Vagina (tissue), 2 donors: ENCODE data around the gene ZDHHC1.

ENCODE experiments used
- POLR2A ChIP-seq, 2 donors: fragments of 450-650 bp; IDR thresholded peaks; one replicate each; pipeline ENCODE4 v1.6.1; 2017; ENCODE audit warnings: antibody characterized with exemption in 2 of 2, mild to moderate bottlenecking in 2 of 2, moderate library complexity in 2 of 2
- TF ChIP-seq, protein P1 (sequence below), 3 experiments: fragments of 450-650 bp in 2 of 3; fragments of 200-600 bp in 1 of 3; sonication (generic) in 1 of 3; IDR thresholded peaks; one replicate each; pipeline ENCODE4 v1.5.1; 2017 to 2019; ENCODE audit warnings: antibody characterized with exemption in 3 of 3, mild to moderate bottlenecking in 2 of 3, moderate library complexity in 2 of 3

GRCh38 chr16:67445441-67445912 lies 29.2 kb upstream of the ZDHHC1 start:
- TF ChIP-seq POLR2A (IDR thresholded peaks at IDR 0.05), result no peak
- TF ChIP-seq, protein P1, sequence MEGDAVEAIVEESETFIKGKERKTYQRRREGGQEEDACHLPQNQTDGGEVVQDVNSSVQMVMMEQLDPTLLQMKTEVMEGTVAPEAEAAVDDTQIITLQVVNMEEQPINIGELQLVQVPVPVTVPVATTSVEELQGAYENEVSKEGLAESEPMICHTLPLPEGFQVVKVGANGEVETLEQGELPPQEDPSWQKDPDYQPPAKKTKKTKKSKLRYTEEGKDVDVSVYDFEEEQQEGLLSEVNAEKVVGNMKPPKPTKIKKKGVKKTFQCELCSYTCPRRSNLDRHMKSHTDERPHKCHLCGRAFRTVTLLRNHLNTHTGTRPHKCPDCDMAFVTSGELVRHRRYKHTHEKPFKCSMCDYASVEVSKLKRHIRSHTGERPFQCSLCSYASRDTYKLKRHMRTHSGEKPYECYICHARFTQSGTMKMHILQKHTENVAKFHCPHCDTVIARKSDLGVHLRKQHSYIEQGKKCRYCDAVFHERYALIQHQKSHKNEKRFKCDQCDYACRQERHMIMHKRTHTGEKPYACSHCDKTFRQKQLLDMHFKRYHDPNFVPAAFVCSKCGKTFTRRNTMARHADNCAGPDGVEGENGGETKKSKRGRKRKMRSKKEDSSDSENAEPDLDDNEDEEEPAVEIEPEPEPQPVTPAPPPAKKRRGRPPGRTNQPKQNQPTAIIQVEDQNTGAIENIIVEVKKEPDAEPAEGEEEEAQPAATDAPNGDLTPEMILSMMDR (IDR thresholded peaks at IDR 0.05), result no peak
